T follicular helper cell (primary cell): ENCODE results near the gene PPFIBP1.
"Not testable (repeated sequence)": the region's sequence is repeated elsewhere in the genome, so short reads cannot be mapped to it uniquely, and the experiment has no call there.

Experiments used
- DNase-seq: peaks from one replicate; pipeline ENCODE4 v3.0.0-alpha.2; 2020; ENCODE audit warnings: low read depth

PPFIBP1 gene

GRCh38 chr12:27542628-27543027, 18.6 kb downstream of the PPFIBP1 start:
- no peak for DNase-seq

- DNase-seq, result not testable (repeated sequence)
These were observed 20.9 kb downstream of the PPFIBP1 start for GRCh38 chr12:27544858-27545257.

GRCh38 chr12:27545665-27546064, 21.7 kb downstream of the PPFIBP1 start:
- no peak for DNase-seq

GRCh38 chr12:27547592-27547991, 23.6 kb downstream of the PPFIBP1 start:
- DNase-seq, result no peak

- no peak for DNase-seq
These were observed 24.5 kb downstream of the PPFIBP1 start for GRCh38 chr12:27548301-27549199.

GRCh38 chr12:27549236-27549800, 25.3 kb downstream of the PPFIBP1 start:
- DNase-seq, result no peak

GRCh38 chr12:27549801-27550652, 26.0 kb downstream of the PPFIBP1 start:
- no peak for DNase-seq

- no peak for DNase-seq
These were observed 26.6 kb downstream of the PPFIBP1 start for GRCh38 chr12:27550653-27550975.

GRCh38 chr12:27551172-27551840, 27.3 kb downstream of the PPFIBP1 start:
- DNase-seq, result no peak

- DNase-seq, result no peak
These were observed 28.2 kb downstream of the PPFIBP1 start for GRCh38 chr12:27552235-27552634.

- no peak for DNase-seq
These were observed 29.0 kb downstream of the PPFIBP1 start for GRCh38 chr12:27552886-27553560.

GRCh38 chr12:27553941-27554340, 29.9 kb downstream of the PPFIBP1 start:
- no peak for DNase-seq

- no peak for DNase-seq
These were observed 30.6 kb downstream of the PPFIBP1 start for GRCh38 chr12:27554421-27555186.

- no peak for DNase-seq
These were observed 31.4 kb downstream of the PPFIBP1 start for GRCh38 chr12:27555361-27555760.

- DNase-seq, result no peak
These were observed 32.1 kb downstream of the PPFIBP1 start for GRCh38 chr12:27555925-27556778.

- DNase-seq, result no peak
These were observed 36.1 kb downstream of the PPFIBP1 start for GRCh38 chr12:27560126-27560525.

GRCh38 chr12:27561535-27562350, 37.7 kb downstream of the PPFIBP1 start:
- DNase-seq, result no peak

- no peak for DNase-seq
These were observed 40.7 kb downstream of the PPFIBP1 start for GRCh38 chr12:27564612-27565213.
